Loucy (cell line): ENCODE results near the gene CDC14A.
A peak's percentile ranks its signal among the peaks of the same experiment; 100 is the strongest.

ENCODE experiments used
- EZH2phosphoT487 ChIP-seq: fragments of 200-600 bp; IDR thresholded peaks from 2 replicates; pipeline ENCODE4 v1.6.1; 2018; ENCODE audit warnings: antibody characterized with exemption, mild to moderate bottlenecking, moderate library complexity, borderline replicate concordance
- TF ChIP-seq, protein P1 (sequence below): fragments of 200-600 bp; sonication (generic); conservative IDR thresholded peaks from 2 replicates; pipeline ENCODE4 v1.5.1; 2014; ENCODE audit warnings: mild to moderate bottlenecking, antibody characterized with exemption, low read length

DNA sequence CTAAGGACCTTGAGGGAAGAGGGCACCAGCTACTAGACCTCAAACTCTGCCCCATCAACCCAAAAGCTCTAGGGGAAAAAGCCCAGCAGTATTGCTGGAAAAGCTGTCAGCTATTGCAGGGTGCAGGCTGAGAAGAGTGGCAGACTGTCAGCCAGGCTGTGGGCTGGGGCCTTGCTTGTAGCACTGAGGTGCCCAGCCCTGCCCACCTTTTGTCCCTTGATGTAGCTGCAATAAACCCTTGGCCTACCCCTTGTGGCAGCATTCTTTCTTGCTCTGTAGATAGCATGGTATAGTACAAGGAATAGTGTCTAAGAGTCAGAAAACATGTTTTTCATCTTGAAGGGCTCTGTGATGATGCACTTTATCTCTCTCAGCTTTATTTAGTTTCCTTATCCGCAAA lies 39.4 kb downstream of the CDC14A start:
- TF ChIP-seq EZH2phosphoT487, result no peak
- TF ChIP-seq, protein P1, sequence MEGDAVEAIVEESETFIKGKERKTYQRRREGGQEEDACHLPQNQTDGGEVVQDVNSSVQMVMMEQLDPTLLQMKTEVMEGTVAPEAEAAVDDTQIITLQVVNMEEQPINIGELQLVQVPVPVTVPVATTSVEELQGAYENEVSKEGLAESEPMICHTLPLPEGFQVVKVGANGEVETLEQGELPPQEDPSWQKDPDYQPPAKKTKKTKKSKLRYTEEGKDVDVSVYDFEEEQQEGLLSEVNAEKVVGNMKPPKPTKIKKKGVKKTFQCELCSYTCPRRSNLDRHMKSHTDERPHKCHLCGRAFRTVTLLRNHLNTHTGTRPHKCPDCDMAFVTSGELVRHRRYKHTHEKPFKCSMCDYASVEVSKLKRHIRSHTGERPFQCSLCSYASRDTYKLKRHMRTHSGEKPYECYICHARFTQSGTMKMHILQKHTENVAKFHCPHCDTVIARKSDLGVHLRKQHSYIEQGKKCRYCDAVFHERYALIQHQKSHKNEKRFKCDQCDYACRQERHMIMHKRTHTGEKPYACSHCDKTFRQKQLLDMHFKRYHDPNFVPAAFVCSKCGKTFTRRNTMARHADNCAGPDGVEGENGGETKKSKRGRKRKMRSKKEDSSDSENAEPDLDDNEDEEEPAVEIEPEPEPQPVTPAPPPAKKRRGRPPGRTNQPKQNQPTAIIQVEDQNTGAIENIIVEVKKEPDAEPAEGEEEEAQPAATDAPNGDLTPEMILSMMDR, result peak; percentile 40
